Sigmoid colon (tissue), 7 donors: ENCODE results near the gene SLC22A4. TPM values are rescaled to one million over a fixed set of nuclear protein-coding genes. Genes with fewer than 3 reads are reported as not detected.

Experiments used
- DNase-seq: peaks from one replicate; pipeline ENCODE4 v3.0.0-alpha.2; 2019
- H3K27ac ChIP-seq, 4 donors: fragments of 200-600 bp; sonication (generic); one replicate each; pipeline ENCODE4 v1.5.1; 2016 to 2019; ENCODE audit warnings: mild to moderate bottlenecking in 1 of 4
- H3K27me3 ChIP-seq, 3 donors: fragments of 200-600 bp; sonication (generic); one replicate each; pipeline ENCODE4 v1.5.1; 2019; ENCODE audit warnings: mild to moderate bottlenecking in 1 of 3
- H3K36me3 ChIP-seq, 4 donors: fragments of 200-600 bp; sonication (generic); one replicate each; pipeline ENCODE4 v1.5.1; 2016 to 2019
- H3K4me1 ChIP-seq, 4 donors: fragments of 200-600 bp; sonication (generic); one replicate each; pipeline ENCODE4 v1.5.1; 2017 to 2019
- H3K4me3 ChIP-seq, 4 donors: fragments of 200-600 bp; sonication (generic); one replicate each; pipeline ENCODE4 v1.5.1; 2017 to 2019; ENCODE audit warnings: mild to moderate bottlenecking in 2 of 4, moderate library complexity in 1 of 4
- H3K9me3 ChIP-seq, 4 donors: fragments of 200-600 bp in 3 of 4; sonication (generic) in 3 of 4; one replicate each; pipeline versions ENCODE4 v1.5.1 to v1.6.1; 2013 to 2019
- CTCF ChIP-seq, 4 experiments: fragments of 450-650 bp in 3 of 4; fragments of 200-600 bp in 1 of 4; IDR thresholded peaks; one replicate each; pipeline ENCODE4 v1.5.1; 2016 to 2019; ENCODE audit warnings: antibody characterized with exemption in 4 of 4, mild to moderate bottlenecking in 3 of 4, moderate library complexity in 2 of 4
- EP300 ChIP-seq, 4 donors: sonication (generic); formaldehyde crosslinking; IDR thresholded peaks; one replicate each; pipeline ENCODE4 v1.6.1; 2017; ENCODE audit warnings: antibody characterized with exemption in 4 of 4
- POLR2A ChIP-seq, 2 donors: fragments of 450-650 bp; IDR thresholded peaks; one replicate each; pipeline ENCODE4 v1.6.1; 2016; ENCODE audit warnings: antibody characterized with exemption in 2 of 2, mild to moderate bottlenecking in 2 of 2, moderate library complexity in 2 of 2
- POLR2AphosphoS5 ChIP-seq, 4 donors: sonication (generic); formaldehyde crosslinking; IDR thresholded peaks; one replicate each; pipeline ENCODE4 v1.6.1; 2017; ENCODE audit warnings: antibody characterized with exemption in 4 of 4
- WGBS, 2 donors: extraction: QIAGEN DNeasy Blood & Tissue Kit; methylation state at CpG; one replicate each; pipeline ENCODE4 v1.1.7; 2013; 5-methylcytosine and 5-hydroxymethylcytosine counted together
- intact Hi-C: fragments of 100-400 bp; cut with DNase I; formaldehyde crosslinking; loops from one replicate; pipeline ENCODE4 v1.15.1; 2023
- polyA plus RNA-seq, 3 donors: library from polyadenylated mRNA; stranded (reverse); fragments of 200-250 nt; gene quantifications; one replicate each; pipeline ENCODE4 v1.2.3, GENCODE V29; 2013
- total RNA-seq, 4 donors: library from RNA; depleted of rRNA; stranded (reverse); fragments of >200 nt; gene quantifications; one replicate each; pipeline ENCODE4 v1.1.0, GENCODE V29; 2016
- donor health status: healthy with polysubstance abuse.
- donor health status: Bipolar disorder and iron deficiency.
- donor health status: healthy.

Gene SLC22A4
- total and polyA plus RNA-seq, 7 donors, result 0.49 to 3.4 (median 0.83) TPM

GRCh38 chr5:132372127-132372526, 77.9 kb downstream of the SLC22A4 start:
- no peaks in the 10 kb centered on the region for H3K27me3 ChIP-seq
- no peaks in the 10 kb centered on the region for H3K36me3 ChIP-seq
- TF ChIP-seq EP300 (IDR thresholded peaks at IDR 0.05) (no peak), POLR2A (IDR thresholded peaks at IDR 0.05) (no peak)
- DNase-seq, result no peak
- H3K9me3 ChIP-seq, result no peaks in the 10 kb centered on the region
- peaks cover 0 to 37% (median 27%) of the 10 kb centered on the region in 4 donors for H3K4me1 ChIP-seq
- no peak overlapping the region for H3K4me3 ChIP-seq
- WGBS, 2 donors, result 56 to 76% methylated on average over 2 of the region's 2 CpGs
- intact Hi-C loops, result no loop called here
- peak overlapping the region in 1 of 4 donors; percentile 16 for H3K27ac ChIP-seq

GRCh38 chr5:132372542-132372941, 78.3 kb downstream of the SLC22A4 start:
- Histone ChIP-seq H3K9me3 (no peaks in the 10 kb centered on the region), H3K36me3 (no peaks in the 10 kb centered on the region), H3K4me1 (peaks cover 0 to 38% (median 27%) of the 10 kb centered on the region in 4 donors), H3K4me3 (no peak overlapping the region), H3K27me3 (no peaks in the 10 kb centered on the region), H3K27ac (peak overlapping the region in 1 of 4 donors; percentile 16)
- intact Hi-C loops, result no loop called here
- no peak for DNase-seq
- no peak for TF ChIP-seq CTCF (IDR thresholded peaks at IDR 0.05)
- TF ChIP-seq EP300 (IDR thresholded peaks at IDR 0.05), result no peak
- TF ChIP-seq POLR2A (IDR thresholded peaks at IDR 0.05), result no peak
- TF ChIP-seq POLR2AphosphoS5 (IDR thresholded peaks at IDR 0.05), result no peak

- TF ChIP-seq CTCF (IDR thresholded peaks at IDR 0.05), result no peak
- no peak for TF ChIP-seq POLR2AphosphoS5 (IDR thresholded peaks at IDR 0.05)
- TF ChIP-seq POLR2A (IDR thresholded peaks at IDR 0.05), result no peak
- no peak for TF ChIP-seq EP300 (IDR thresholded peaks at IDR 0.05)
- Histone ChIP-seq H3K36me3 (peaks cover 0 to 9% (median 3%) of the 10 kb centered on the region in 4 donors), H3K4me3 (no peak overlapping the region), H3K27ac (no peak overlapping the region), H3K27me3 (no peaks in the 10 kb centered on the region), H3K4me1 (peaks cover 0 to 24% (median 15%) of the 10 kb centered on the region in 4 donors), H3K9me3 (no peaks in the 10 kb centered on the region)
- no peak for DNase-seq
- WGBS, 2 donors, result 95 to 96% methylated on average over 3 of the region's 3 CpGs
- intact Hi-C loops, result no loop called here
Measured at GRCh38 chr5:132375957-132376356, 81.8 kb downstream of the SLC22A4 start.

- Histone ChIP-seq H3K9me3 (no peaks in the 10 kb centered on the region), H3K27me3 (no peaks in the 10 kb centered on the region), H3K27ac (peak overlapping the region in 3 of 4 donors; percentile 5 to 42 (median 11)), H3K4me3 (no peak overlapping the region), H3K4me1 (peaks cover 0 to 14% (median 5%) of the 10 kb centered on the region in 4 donors), H3K36me3 (peaks cover 0 to 9% (median 3%) of the 10 kb centered on the region in 4 donors)
- 88 to 95% methylated on average over 16 of the region's 16 CpGs for WGBS, 2 donors
- TF ChIP-seq CTCF (IDR thresholded peaks at IDR 0.05) (no peak), POLR2A (IDR thresholded peaks at IDR 0.05) (no peak)
- no peak for DNase-seq
- intact Hi-C loops, result no loop called here
Measured at GRCh38 chr5:132376694-132377641, 82.8 kb downstream of the SLC22A4 start.

GRCh38 chr5:132377738-132378137, 83.5 kb downstream of the SLC22A4 start:
- no peaks in the 10 kb centered on the region for H3K27me3 ChIP-seq
- peaks cover 0 to 7% (median under 1%) of the 10 kb centered on the region in 4 donors for H3K4me1 ChIP-seq
- intact Hi-C loops, result no loop called here
- H3K36me3 ChIP-seq, result peaks cover 0 to 9% (median 3%) of the 10 kb centered on the region in 4 donors
- 81 to 91% methylated on average over 7 of the region's 7 CpGs for WGBS, 2 donors
- H3K9me3 ChIP-seq, result no peaks in the 10 kb centered on the region
- peak overlapping the region in 2 of 4 donors; percentile 5 to 42 for H3K27ac ChIP-seq
- no peak for TF ChIP-seq EP300 (IDR thresholded peaks at IDR 0.05)
- no peak for TF ChIP-seq POLR2AphosphoS5 (IDR thresholded peaks at IDR 0.05)
- no peak for TF ChIP-seq POLR2A (IDR thresholded peaks at IDR 0.05)
- no peak for TF ChIP-seq CTCF (IDR thresholded peaks at IDR 0.05)
- DNase-seq, result no peak
- no peak overlapping the region for H3K4me3 ChIP-seq
